SK-N-SH (cell line): ENCODE results near the gene ATP6V0A1. TPM values are rescaled to one million over a fixed set of nuclear protein-coding genes. Genes with fewer than 3 reads are reported as not detected.

Experiments
- CTCF ChIA-PET: fragments of 300-600, 350-600 bp; formaldehyde crosslinking; extraction: SDS; loops from one replicate; lab custom pipeline; 2021; lab: Yijun Ruan, JAX
- POLR2A ChIA-PET: fragments of 350-600 bp; sonication (Branson Sonifier 250); formaldehyde crosslinking; extraction: SDS; loops from one replicate; lab custom pipeline; 2020; ENCODE audit warnings: antibody characterized with exemption, inconsistent platforms; lab: Yijun Ruan, JAX
- DNase-seq: peaks from one replicate; pipeline ENCODE4 v3.0.0; 2012
- H2AFZ ChIP-seq: fragments of 200-600 bp; sonication (generic); 2 replicates; pipeline ENCODE4 v1.8.1; 2016; ENCODE audit warnings: antibody characterized with exemption, mild to moderate bottlenecking, low read depth
- H3F3A ChIP-seq: fragments of 200-600 bp; sonication (generic); replicated peaks from 2 replicates; pipeline ENCODE3; 2016; ENCODE audit warnings: antibody characterized with exemption, mild to moderate bottlenecking; ENCODE audit not compliant: insufficient read depth
- H3K27ac ChIP-seq, 2 experiments: fragments of 200-500 bp in 1 of 2; fragments of 200-600 bp in 1 of 2; sonication (Bioruptor generic) in 1 of 2; sonication (generic), shearing (Covaris generic) in 1 of 2; 2 replicates each; pipeline versions ENCODE4 v1.5.1 to v1.6.1; 2014 to 2016; ENCODE audit warnings: low read depth in 2 of 2, inconsistent platforms in 1 of 2, low read length in 1 of 2, mild to moderate bottlenecking in 1 of 2, mixed read lengths in 1 of 2
- H3K27me3 ChIP-seq: fragments of 200-600 bp; sonication (generic), shearing (Covaris generic); 2 replicates; pipeline ENCODE4 v1.6.1; 2016; ENCODE audit warnings: mixed run types; ENCODE audit not compliant: insufficient read depth
- H3K36me3 ChIP-seq, 2 experiments: fragments of 200-500 bp in 1 of 2; fragments of 200-600 bp in 1 of 2; sonication (Bioruptor generic) in 1 of 2; sonication (generic) in 1 of 2; replicated peaks in 1 of 2; 2 replicates each; pipeline versions ENCODE3 to v1.5.1; 2014 to 2016; ENCODE audit warnings: low read length in 1 of 2, mild to moderate bottlenecking in 1 of 2; ENCODE audit not compliant: insufficient read depth in 2 of 2, control insufficient read depth in 1 of 2
- H3K4me1 ChIP-seq, 2 experiments: fragments of 200-500 bp in 1 of 2; fragments of 200-600 bp in 1 of 2; sonication (Bioruptor generic) in 1 of 2; sonication (generic), shearing (Covaris generic) in 1 of 2; 2 replicates each; pipeline versions ENCODE4 v1.5.1 to v1.6.1; 2014 to 2016; ENCODE audit warnings: low read depth in 1 of 2, low read length in 1 of 2, mixed run types in 1 of 2; ENCODE audit not compliant: insufficient read depth in 2 of 2, control insufficient read depth in 1 of 2
- H3K4me2 ChIP-seq: fragments of 200-600 bp; sonication (generic), shearing (Covaris generic); 2 replicates; pipeline ENCODE4 v1.6.1; 2017; ENCODE audit warnings: mixed run types
- H3K4me3 ChIP-seq, 2 experiments: fragments of 200-500 bp in 1 of 2; fragments of 200-600 bp in 1 of 2; sonication (Bioruptor generic) in 1 of 2; sonication (generic), shearing (Covaris generic) in 1 of 2; 2 replicates each; pipeline versions ENCODE4 v1.5.1 to v1.8.1; 2014 to 2016; ENCODE audit warnings: low read depth in 2 of 2, inconsistent platforms in 1 of 2, low read length in 1 of 2, mild to moderate bottlenecking in 1 of 2, mixed read lengths in 1 of 2, moderate library complexity in 1 of 2
- H3K79me2 ChIP-seq: fragments of 200-600 bp; sonication (generic); 2 replicates; pipeline ENCODE4 v1.8.1; 2017; ENCODE audit warnings: mild to moderate bottlenecking; ENCODE audit not compliant: insufficient read depth
- H3K9ac ChIP-seq: fragments of 200-600 bp; sonication (generic); 2 replicates; pipeline ENCODE4 v1.6.1; 2017; ENCODE audit warnings: mixed run types
- H3K9me2 ChIP-seq: fragments of 200-600 bp; sonication (generic); 2 replicates; pipeline ENCODE4 v1.6.1; 2017; ENCODE audit warnings: mixed run types
- H3K9me3 ChIP-seq: fragments of 200-600 bp; sonication (generic); 2 replicates; pipeline ENCODE4 v1.6.1; 2017; ENCODE audit warnings: mixed run types, mild to moderate bottlenecking, moderate library complexity
- H4K20me1 ChIP-seq: fragments of 200-600 bp; sonication (generic); 2 replicates; pipeline ENCODE4 v1.6.1; 2017; ENCODE audit warnings: mild to moderate bottlenecking, mixed run types; ENCODE audit not compliant: insufficient read depth
- CTCF ChIP-seq: fragments of 200-600 bp; sonication (generic); IDR thresholded peaks from 2 replicates; pipeline ENCODE4 v1.6.1; 2017; ENCODE audit warnings: antibody characterized with exemption, mild to moderate bottlenecking, moderate library complexity
- FOXM1 ChIP-seq: IDR thresholded peaks from 2 replicates; pipeline ENCODE4 v1.4.0; 2012; ENCODE audit warnings: low read depth, mild to moderate bottlenecking
- GABPA ChIP-seq: IDR thresholded peaks from 2 replicates; pipeline ENCODE4 v1.4.0; 2012; ENCODE audit warnings: low read depth, mild to moderate bottlenecking
- MAX ChIP-seq: IDR thresholded peaks from 2 replicates; pipeline ENCODE4 v1.4.0; 2012; ENCODE audit warnings: low read depth
- NFIC ChIP-seq: IDR thresholded peaks from 2 replicates; pipeline ENCODE4 v1.4.0; 2012; ENCODE audit warnings: borderline replicate concordance
- NRF1 ChIP-seq: IDR thresholded peaks from 2 replicates; pipeline ENCODE4 v1.6.1; 2012; ENCODE audit warnings: low read depth, mild to moderate bottlenecking, low read length
- PBX3 ChIP-seq: IDR thresholded peaks from 2 replicates; pipeline ENCODE4; 2012
- REST ChIP-seq: IDR thresholded peaks from 2 replicates; pipeline ENCODE4 v1.6.1; 2012; ENCODE audit warnings: mild to moderate bottlenecking, low read depth, low read length, moderate library complexity
- RXRA ChIP-seq: IDR thresholded peaks from 2 replicates; pipeline ENCODE4 v1.4.0; 2012; ENCODE audit warnings: low read depth, mild to moderate bottlenecking, borderline replicate concordance
- SIN3A ChIP-seq: IDR thresholded peaks from 2 replicates; pipeline ENCODE4 v1.6.1; 2012; ENCODE audit warnings: low read depth, mild to moderate bottlenecking, low read length, moderate library complexity, borderline replicate concordance
- SMC3 ChIP-seq: IDR thresholded peaks from 2 replicates; pipeline ENCODE4 v1.6.1; 2012; ENCODE audit warnings: low read depth, low read length, improper control_type of control experiment
- TAF1 ChIP-seq: IDR thresholded peaks from 2 replicates; pipeline ENCODE4 v1.6.1; 2012; ENCODE audit warnings: low read depth, mild to moderate bottlenecking, low read length, moderate library complexity, borderline replicate concordance
- USF1 ChIP-seq: IDR thresholded peaks from 2 replicates; pipeline ENCODE4 v1.4.0; 2012; ENCODE audit warnings: low read depth, borderline replicate concordance
- USF2 ChIP-seq: fragments of 150-350 bp; IDR thresholded peaks from 2 replicates; pipeline ENCODE4 v1.6.1; 2017; ENCODE audit warnings: antibody characterized with exemption, low read length, low read depth, borderline replicate concordance
- WGBS: methylation state at CpG from one replicate; pipeline ENCODE4 v1.1.6; 2017; ENCODE audit warnings: low lambda C conversion rate; 5-methylcytosine and 5-hydroxymethylcytosine counted together
- polyA plus RNA-seq, 3 experiments: library from polyadenylated mRNA; depleted of rRNA; stranded (reverse); fragments of >200 nt; gene quantifications; 2 replicates each; pipeline ENCODE4 v1.2.3, GENCODE V29; 2012

The ATP6V0A1 gene
- polyA plus RNA-seq, 1 of the 3 experiments (the other 2 are of a cell fraction): 31.7 TPM

- no peak for TF ChIP-seq PBX3
- no peak for TF ChIP-seq CTCF
- no peak for TF ChIP-seq USF2
- TF ChIP-seq GABPA: no peak
- TF ChIP-seq, all 33 proteins: peak for 0
These were observed 82.6 kb downstream of the ATP6V0A1 start (continued) for GRCh38 chr17:42541041-42541833.

- TF ChIP-seq RXRA (no peak), MAX (no peak), REST (no peak), SIN3A (no peak), NFIC (no peak), FOXM1 (no peak), NRF1 (no peak), TAF1 (no peak), SMC3 (no peak), USF1 (no peak)
- no peaks in the 10 kb centered on the region for H4K20me1 ChIP-seq
These were observed 84.8 kb downstream of the ATP6V0A1 start for GRCh38 chr17:42543190-42544079.

More at GRCh38 chr17:42543190-42544079, 84.8 kb downstream of the ATP6V0A1 start:
- Histone ChIP-seq H3K4me3 (no peak overlapping the region), H2AFZ (no peak overlapping the region), H3K27ac (no peak overlapping the region), H3K9ac (no peak overlapping the region), H3K4me1 (no peaks in the 10 kb centered on the region), H3K36me3 (peaks cover 9 to 25% of the 10 kb centered on the region in 2 experiments), H3K79me2 (0 out of 2 replicates have a peak, but pooled peaks cover 2% of the 10 kb centered on the region), H3K9me3 (no peaks in the 10 kb centered on the region), H3K9me2 (no peaks in the 10 kb centered on the region), H3F3A (peaks cover 9% of the 10 kb centered on the region), H3K27me3 (no peaks in the 10 kb centered on the region), H3K4me2 (no peak overlapping the region)
- CTCF ChIA-PET: interaction anchor here (1.7 to 1.9 kb wide), 2 partner anchors 11 to 35 kb away, joined by 5 to 8 read pairs; no protein-coding TSS in a partner anchor
- DNase-seq: no peak
- 98% methylated on average over 11 of the region's 39 CpGs for WGBS
- POLR2A ChIA-PET: interaction anchor here (2.9 kb wide), 1 partner anchor 10 kb away, joined by 9 read pairs; no protein-coding TSS in a partner anchor
